Natural killer cell (primary cell): ENCODE data around the gene LDLRAD4. TPM values are rescaled to one million over a fixed set of nuclear protein-coding genes. Genes with fewer than 3 reads are reported as not detected.

Experiments used
- ATAC-seq, 3 donors: fragments of 150-1000 bp in 2 of 3; fragments of 200-7000 bp in 1 of 3; cut with Tn5 transposase; 1 replicate in 1 of 3; 2 replicates in 2 of 3; pipeline ENCODE4 v1.10.0; 2021; ENCODE audit warnings: mild to moderate bottlenecking in 2 of 3, moderate library complexity in 2 of 3
- DNase-seq, 2 donors: peaks; one replicate each; pipeline versions ENCODE4 v3.0.0 to v3.0.0-alpha.2; 2013 to 2021; ENCODE audit warnings: mixed read lengths in 1 of 2
- H3K27ac ChIP-seq: one replicate; pipeline ENCODE4 v1.5.1; 2013; ENCODE audit warnings: mild to moderate bottlenecking, low read length
- H3K27me3 ChIP-seq: one replicate; pipeline ENCODE4 v1.6.1; 2013; ENCODE audit warnings: low read length; ENCODE audit not compliant: control insufficient read depth, insufficient read depth
- H3K36me3 ChIP-seq: one replicate; pipeline ENCODE4 v1.6.1; 2013; ENCODE audit warnings: low read length; ENCODE audit not compliant: control insufficient read depth, insufficient read depth
- H3K4me1 ChIP-seq: one replicate; pipeline ENCODE4 v1.6.1; 2013; ENCODE audit warnings: low read length; ENCODE audit not compliant: control insufficient read depth, insufficient read depth
- H3K4me3 ChIP-seq: one replicate; pipeline ENCODE4 v1.5.1; 2013; ENCODE audit warnings: low read length
- H3K9me3 ChIP-seq: one replicate; pipeline ENCODE4 v1.6.1; 2013; ENCODE audit warnings: low read length; ENCODE audit not compliant: control insufficient read depth, insufficient read depth
- H3K27ac Mint-ChIP-seq, 2 donors: one replicate each; pipeline ENCODE4 v1.8.0; 2022; ENCODE audit warnings: mild to moderate bottlenecking in 2 of 2, mixed read lengths in 2 of 2, moderate library complexity in 1 of 2
- H3K27me3 Mint-ChIP-seq, 2 donors: one replicate each; pipeline ENCODE4 v1.8.0; 2022; ENCODE audit warnings: low read depth in 2 of 2, mixed read lengths in 2 of 2
- H3K36me3 Mint-ChIP-seq: one replicate; pipeline ENCODE4 v1.8.0; 2022; ENCODE audit warnings: mixed read lengths
- H3K4me1 Mint-ChIP-seq, 2 donors: one replicate each; pipeline ENCODE4 v1.8.0; 2022; ENCODE audit warnings: mixed read lengths in 2 of 2
- H3K4me3 Mint-ChIP-seq: one replicate; pipeline ENCODE4 v1.8.0; 2022; ENCODE audit warnings: mild to moderate bottlenecking, moderate library complexity, mixed read lengths
- H3K9me3 Mint-ChIP-seq, 2 donors: one replicate each; pipeline ENCODE4 v1.8.0; 2022; ENCODE audit warnings: mixed read lengths in 2 of 2
- CTCF ChIP-seq: fragments of 200-600 bp; IDR thresholded peaks from one replicate; pipeline ENCODE4 v1.8.0; 2022; ENCODE audit warnings: antibody characterized with exemption
- WGBS: methylation state at CpG from one replicate; pipeline ENCODE4 v1.1.7; 2013; ENCODE audit warnings: missing lambda C conversion rate; ENCODE audit not compliant: insufficient coverage; 5-methylcytosine and 5-hydroxymethylcytosine counted together
- intact Hi-C: fragments of 100-400 bp; cut with micrococcal nuclease; formaldehyde crosslinking; loops from one replicate; pipeline ENCODE4 v1.14.2; 2022
- total RNA-seq, 4 donors: library from RNA; stranded (reverse); fragments of 120-200 nt in 1 of 4; gene quantifications; one replicate each; pipeline versions ENCODE4 v1.2.3 to v1.2.4, GENCODE V29; 2013 to 2022

LDLRAD4 gene
- total RNA-seq, 3 donors from 2014 or later (not counting 1 experiment from before 2014, with no cell fraction given) = 24.0 to 36.3 (median 29.2) TPM

DNA sequence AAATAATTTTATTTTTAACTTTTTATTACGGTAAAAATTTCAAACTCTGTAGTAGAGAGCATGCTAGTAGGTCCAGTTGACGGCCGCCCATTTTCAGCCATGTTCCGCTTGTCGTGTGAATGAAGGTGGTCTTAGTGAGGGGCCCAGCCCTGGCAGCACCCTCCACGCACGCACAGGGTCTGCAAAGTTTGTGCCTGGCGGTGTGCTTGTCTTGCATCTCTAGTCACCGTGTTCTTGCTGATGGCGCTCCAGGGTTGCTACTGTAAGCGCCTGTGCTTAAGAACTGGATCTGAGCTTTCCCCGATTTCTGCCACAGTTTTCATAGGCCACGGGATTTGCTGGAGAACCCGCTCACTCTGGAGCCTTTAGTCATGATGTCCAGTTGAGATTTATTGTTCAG lies 28.9 kb downstream of the LDLRAD4 start:
- no peak for DNase-seq
- no peaks in the 10 kb centered on the region for H3K36me3 ChIP-seq
- Mint-ChIP-seq H3K4me1 (no peaks in the 10 kb centered on the region), H3K4me3 (no peak overlapping the region), H3K36me3 (no peaks in the 10 kb centered on the region), H3K9me3 (peaks cover 0 to 3% of the 10 kb centered on the region in 2 donors), H3K27me3 (peaks cover 0 to 5% of the 10 kb centered on the region in 2 donors), H3K27ac (no peak overlapping the region)
- no peak for TF ChIP-seq CTCF
- intact Hi-C loops = no loop called here
- WGBS = 96% methylated on average over 14 of the region's 14 CpGs
- H3K4me3 ChIP-seq = no peak overlapping the region
- no peaks in the 10 kb centered on the region for H3K4me1 ChIP-seq
- ATAC-seq = no peak
- no peak overlapping the region for H3K27ac ChIP-seq
- no peaks in the 10 kb centered on the region for H3K27me3 ChIP-seq
- H3K9me3 ChIP-seq = no peaks in the 10 kb centered on the region

- H3K9me3 Mint-ChIP-seq = no peaks in the 10 kb centered on the region
- TF ChIP-seq CTCF = no peak
- H3K4me1 Mint-ChIP-seq = no peaks in the 10 kb centered on the region
- ATAC-seq (no peak), DNase-seq (no peak)
- peaks cover 0 to 7% of the 10 kb centered on the region in 2 donors for H3K27me3 Mint-ChIP-seq
- no peak overlapping the region for H3K4me3 Mint-ChIP-seq
- 91% methylated on average over 15 of the region's 15 CpGs for WGBS
- H3K27ac Mint-ChIP-seq = no peak overlapping the region
- no peak overlapping the region for H3K4me3 ChIP-seq
- no peaks in the 10 kb centered on the region for H3K4me1 ChIP-seq
- H3K27me3 ChIP-seq = no peaks in the 10 kb centered on the region
- no peaks in the 10 kb centered on the region for H3K9me3 ChIP-seq
- intact Hi-C loops = no loop called here
- no peak overlapping the region for H3K27ac ChIP-seq
- no peaks in the 10 kb centered on the region for H3K36me3 ChIP-seq
- no peaks in the 10 kb centered on the region for H3K36me3 Mint-ChIP-seq
These were observed 34.3 kb downstream of the LDLRAD4 start for GRCh38 chr18:13252686-13253410.

GRCh38 chr18:13253786-13254688 lies 35.5 kb downstream of the LDLRAD4 start:
- Histone ChIP-seq H3K27ac (no peak overlapping the region), H3K9me3 (no peaks in the 10 kb centered on the region), H3K27me3 (no peaks in the 10 kb centered on the region), H3K4me1 (no peaks in the 10 kb centered on the region), H3K36me3 (no peaks in the 10 kb centered on the region), H3K4me3 (no peak overlapping the region)
- ATAC-seq (no peak), DNase-seq (no peak)
- no peaks in the 10 kb centered on the region for H3K36me3 Mint-ChIP-seq
- no peak overlapping the region for H3K27ac Mint-ChIP-seq
- no peaks in the 10 kb centered on the region for H3K4me1 Mint-ChIP-seq
- H3K4me3 Mint-ChIP-seq = no peak overlapping the region
- 81% methylated on average over 26 of the region's 26 CpGs for WGBS
- no peaks in the 10 kb centered on the region for H3K9me3 Mint-ChIP-seq
- TF ChIP-seq CTCF = no peak
- intact Hi-C loops = no loop called here
- peaks cover under 1 to 7% of the 10 kb centered on the region in 2 donors for H3K27me3 Mint-ChIP-seq
